ENCODE measurements around the gene PCSK9. TPM values are rescaled to one million over a fixed set of nuclear protein-coding genes. Genes with fewer than 3 reads are reported as not detected.

PCSK9 gene
- total RNA-seq, 1 experiment from 2014 or later, result 41.6 TPM

- Mint-ChIP-seq H3K27ac (ENCODE audit: unreplicated experiment) (no peak overlapping the region), H3K9me3 (ENCODE audit: low read depth, unreplicated experiment) (no peaks in the 10 kb centered on the region), H3K4me1 (ENCODE audit: low read depth, unreplicated experiment) (peaks cover 9% of the 10 kb centered on the region), H3K4me3 (ENCODE audit: low read depth, unreplicated experiment) (no peak overlapping the region), H3K36me3 (ENCODE audit: insufficient read depth, unreplicated experiment) (peaks cover 8% of the 10 kb centered on the region), H3K27me3 (ENCODE audit: unreplicated experiment) (peaks cover 35% of the 10 kb centered on the region)
- no TSS peak for BruUV-seq (replicated peaks)
- TF ChIP-seq, protein P1, sequence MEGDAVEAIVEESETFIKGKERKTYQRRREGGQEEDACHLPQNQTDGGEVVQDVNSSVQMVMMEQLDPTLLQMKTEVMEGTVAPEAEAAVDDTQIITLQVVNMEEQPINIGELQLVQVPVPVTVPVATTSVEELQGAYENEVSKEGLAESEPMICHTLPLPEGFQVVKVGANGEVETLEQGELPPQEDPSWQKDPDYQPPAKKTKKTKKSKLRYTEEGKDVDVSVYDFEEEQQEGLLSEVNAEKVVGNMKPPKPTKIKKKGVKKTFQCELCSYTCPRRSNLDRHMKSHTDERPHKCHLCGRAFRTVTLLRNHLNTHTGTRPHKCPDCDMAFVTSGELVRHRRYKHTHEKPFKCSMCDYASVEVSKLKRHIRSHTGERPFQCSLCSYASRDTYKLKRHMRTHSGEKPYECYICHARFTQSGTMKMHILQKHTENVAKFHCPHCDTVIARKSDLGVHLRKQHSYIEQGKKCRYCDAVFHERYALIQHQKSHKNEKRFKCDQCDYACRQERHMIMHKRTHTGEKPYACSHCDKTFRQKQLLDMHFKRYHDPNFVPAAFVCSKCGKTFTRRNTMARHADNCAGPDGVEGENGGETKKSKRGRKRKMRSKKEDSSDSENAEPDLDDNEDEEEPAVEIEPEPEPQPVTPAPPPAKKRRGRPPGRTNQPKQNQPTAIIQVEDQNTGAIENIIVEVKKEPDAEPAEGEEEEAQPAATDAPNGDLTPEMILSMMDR (IDR thresholded peaks at IDR 0.05; ENCODE audit: unreplicated experiment), result no peak
- CTCF ChIA-PET, result no interaction called here
- intact Hi-C loops (cut with micrococcal nuclease; ENCODE audit: unreplicated experiment), result no loop called here
- no peak for DNase-seq
Observed at GRCh38 chr1:54991939-54992338, 47.4 kb upstream of the PCSK9 start.

GRCh38 chr1:54993140-54993539 lies 46.2 kb upstream of the PCSK9 start:
- CTCF ChIA-PET, result interaction anchor here (1.1 to 1.4 kb wide), 2 partner anchors 13 to 29 kb away, joined by 3 read pairs; partner anchors contain the start of gene TMEM61
- TF ChIP-seq, protein P1 (IDR thresholded peaks at IDR 0.05; ENCODE audit: unreplicated experiment), result no peak
- peaks cover 9% of the 10 kb centered on the region for H3K4me1 Mint-ChIP-seq (ENCODE audit: low read depth, unreplicated experiment)

DNA sequence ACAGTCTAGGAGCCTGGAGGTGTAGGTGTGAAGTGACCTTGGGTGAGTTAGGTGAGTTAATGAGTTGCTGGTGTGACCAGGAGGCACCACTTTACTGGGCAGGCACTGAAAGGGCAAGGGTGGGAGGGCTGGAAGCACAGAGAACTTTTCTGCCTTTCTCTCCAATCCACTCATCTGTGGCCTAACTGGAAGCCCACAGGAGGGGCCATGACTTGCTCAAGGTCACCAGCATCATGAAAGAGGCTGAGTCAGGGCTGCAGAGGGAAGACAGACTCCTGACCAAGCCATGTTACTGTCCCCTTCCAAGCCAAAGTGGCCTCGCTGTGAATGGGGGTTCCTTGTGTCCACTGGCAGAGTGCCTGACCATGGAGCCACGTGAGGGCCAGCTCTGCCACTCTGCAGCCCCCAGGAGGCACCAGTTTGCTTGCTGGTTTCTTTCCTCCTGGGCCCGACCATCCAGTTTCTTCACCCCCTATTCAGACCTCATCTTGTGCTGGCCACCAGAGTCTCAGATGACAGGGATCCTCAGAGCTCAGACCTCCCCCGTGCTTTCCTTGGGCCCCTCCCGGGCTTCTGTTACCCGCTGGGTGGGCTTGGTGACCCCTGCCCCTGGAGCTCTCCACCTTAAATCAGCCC lies 44.9 kb upstream of the PCSK9 start:
- no peak for DNase-seq
- Mint-ChIP-seq H3K27ac (ENCODE audit: unreplicated experiment) (no peak overlapping the region), H3K27me3 (ENCODE audit: unreplicated experiment) (peaks cover 44% of the 10 kb centered on the region), H3K4me3 (ENCODE audit: low read depth, unreplicated experiment) (no peak overlapping the region), H3K4me1 (ENCODE audit: low read depth, unreplicated experiment) (peaks cover 9% of the 10 kb centered on the region), H3K9me3 (ENCODE audit: low read depth, unreplicated experiment) (no peaks in the 10 kb centered on the region), H3K36me3 (ENCODE audit: insufficient read depth, unreplicated experiment) (peaks cover 8% of the 10 kb centered on the region)
- intact Hi-C loops (cut with micrococcal nuclease; ENCODE audit: unreplicated experiment), result no loop called here
- no TSS peak for BruUV-seq (replicated peaks)
- CTCF ChIA-PET, result interaction anchor here (2.9 kb wide), 1 partner anchor 49 kb away, joined by 40 read pairs; no protein-coding TSS in a partner anchor
- TF ChIP-seq, protein P1 (IDR thresholded peaks at IDR 0.05; ENCODE audit: unreplicated experiment), result no peak

More at GRCh38 chr1:54993140-54993539, 46.2 kb upstream of the PCSK9 start:
- Mint-ChIP-seq H3K9me3 (ENCODE audit: low read depth, unreplicated experiment) (no peaks in the 10 kb centered on the region), H3K36me3 (ENCODE audit: insufficient read depth, unreplicated experiment) (peaks cover 8% of the 10 kb centered on the region), H3K4me3 (ENCODE audit: low read depth, unreplicated experiment) (no peak overlapping the region), H3K27ac (ENCODE audit: unreplicated experiment) (no peak overlapping the region), H3K27me3 (ENCODE audit: unreplicated experiment) (peaks cover 44% of the 10 kb centered on the region)
- no TSS peak for BruUV-seq (replicated peaks)
- no peak for DNase-seq
- intact Hi-C loops (cut with micrococcal nuclease; ENCODE audit: unreplicated experiment), result no loop called here

GRCh38 chr1:54995013-54995760 lies 44.2 kb upstream of the PCSK9 start:
- H3K4me3 Mint-ChIP-seq (ENCODE audit: low read depth, unreplicated experiment), result no peak overlapping the region
- peaks cover 9% of the 10 kb centered on the region for H3K4me1 Mint-ChIP-seq (ENCODE audit: low read depth, unreplicated experiment)
- BruUV-seq (replicated peaks), result no TSS peak
- TF ChIP-seq, protein P1 (IDR thresholded peaks at IDR 0.05; ENCODE audit: unreplicated experiment), result no peak
- DNase-seq, result no peak
- intact Hi-C loops (cut with micrococcal nuclease; ENCODE audit: unreplicated experiment), result no loop called here
- CTCF ChIA-PET, result interaction anchor here (2.6 to 3.0 kb wide), 3 partner anchors 27 to 50 kb away, joined by 12 to 40 read pairs (median 24); no protein-coding TSS in a partner anchor
- no peak overlapping the region for H3K27ac Mint-ChIP-seq (ENCODE audit: unreplicated experiment)
- H3K36me3 Mint-ChIP-seq (ENCODE audit: insufficient read depth, unreplicated experiment), result peaks cover 8% of the 10 kb centered on the region
- H3K9me3 Mint-ChIP-seq (ENCODE audit: low read depth, unreplicated experiment), result no peaks in the 10 kb centered on the region
- peaks cover 44% of the 10 kb centered on the region for H3K27me3 Mint-ChIP-seq (ENCODE audit: unreplicated experiment)
